Aorta (tissue), 5 donors: Measurements from ENCODE around the gene C3orf18. TPM values are rescaled to one million over a fixed set of nuclear protein-coding genes. Genes with fewer than 3 reads are reported as not detected.

Source experiments
- ATAC-seq: fragments of 200-7000 bp; cut with Tn5 transposase; one replicate; pipeline ENCODE4 v1.9.1; 2022; ENCODE audit warnings: moderate library complexity; ENCODE audit not compliant: low FRiP score
- DNase-seq, 2 donors: peaks; one replicate each; pipeline ENCODE4 v3.0.0-alpha.2; 2020
- H3K27ac ChIP-seq, 2 donors: one replicate each; pipeline ENCODE4 v1.5.1; 2013; ENCODE audit warnings: low read length in 2 of 2, mild to moderate bottlenecking in 2 of 2, moderate library complexity in 2 of 2, control low read depth in 1 of 2, inconsistent platforms in 1 of 2, low read depth in 1 of 2
- H3K27me3 ChIP-seq, 2 donors: one replicate each; pipeline ENCODE4 v1.6.1; 2013; ENCODE audit warnings: control low read depth in 1 of 2, low read length in 1 of 2, mild to moderate bottlenecking in 1 of 2, moderate library complexity in 1 of 2; ENCODE audit not compliant: insufficient read depth in 2 of 2, control insufficient read depth in 1 of 2
- H3K36me3 ChIP-seq, 2 donors: one replicate each; pipeline ENCODE4 v1.6.1; 2013; ENCODE audit warnings: control low read depth in 1 of 2, low read length in 1 of 2, mild to moderate bottlenecking in 1 of 2; ENCODE audit not compliant: insufficient read depth in 2 of 2, control insufficient read depth in 1 of 2
- H3K4me1 ChIP-seq, 2 donors: one replicate each; pipeline ENCODE4 v1.6.1; 2013; ENCODE audit warnings: low read length in 2 of 2, control low read depth in 1 of 2, mild to moderate bottlenecking in 1 of 2, moderate library complexity in 1 of 2; ENCODE audit not compliant: insufficient read depth in 2 of 2, control insufficient read depth in 1 of 2
- H3K4me3 ChIP-seq, 2 donors: one replicate each; pipeline ENCODE4 v1.5.1; 2013; ENCODE audit warnings: low read length in 2 of 2, control low read depth in 1 of 2, mild to moderate bottlenecking in 1 of 2
- H3K9me3 ChIP-seq: one replicate; pipeline ENCODE4 v1.6.1; 2013; ENCODE audit warnings: mild to moderate bottlenecking, low read length; ENCODE audit not compliant: control insufficient read depth
- WGBS, 2 donors: extraction: QIAGEN DNeasy Blood & Tissue Kit; methylation state at CpG; one replicate each; pipeline ENCODE4 v1.1.7; 2013; 5-methylcytosine and 5-hydroxymethylcytosine counted together
- intact Hi-C, 2 donors: fragments of 100-400 bp; cut with DNase I; formaldehyde crosslinking; loops; one replicate each; pipeline versions ENCODE4 v1.14.2 to v1.15.0; 2022
- polyA plus RNA-seq, 2 donors: library from polyadenylated mRNA; stranded (reverse); fragments of 200-250 nt; gene quantifications; one replicate each; pipeline ENCODE4 v1.2.3, GENCODE V29; 2013
- total RNA-seq, 2 donors: library from RNA; stranded (reverse); fragmentation: NEBNext Ultra II Directional; extraction: Animal tissue kit (Norgen Biotek cat#: 25700); gene quantifications; one replicate each; pipeline ENCODE4 v1.2.1, GENCODE V29; 2021
- donor health status: healthy with polysubstance abuse.
- donor health status: Bipolar disorder and iron deficiency.
- donor health status: DM: no; HTN: no; CAD: no.
- donor health status: DM: no; HTN: no; CAD: no.
- donor health status: DM: yes; HTN: yes; CAD: no.

C3orf18 gene
- total and polyA plus RNA-seq, 4 donors = 8.8 to 18.0 (median 16.1) TPM

DNA sequence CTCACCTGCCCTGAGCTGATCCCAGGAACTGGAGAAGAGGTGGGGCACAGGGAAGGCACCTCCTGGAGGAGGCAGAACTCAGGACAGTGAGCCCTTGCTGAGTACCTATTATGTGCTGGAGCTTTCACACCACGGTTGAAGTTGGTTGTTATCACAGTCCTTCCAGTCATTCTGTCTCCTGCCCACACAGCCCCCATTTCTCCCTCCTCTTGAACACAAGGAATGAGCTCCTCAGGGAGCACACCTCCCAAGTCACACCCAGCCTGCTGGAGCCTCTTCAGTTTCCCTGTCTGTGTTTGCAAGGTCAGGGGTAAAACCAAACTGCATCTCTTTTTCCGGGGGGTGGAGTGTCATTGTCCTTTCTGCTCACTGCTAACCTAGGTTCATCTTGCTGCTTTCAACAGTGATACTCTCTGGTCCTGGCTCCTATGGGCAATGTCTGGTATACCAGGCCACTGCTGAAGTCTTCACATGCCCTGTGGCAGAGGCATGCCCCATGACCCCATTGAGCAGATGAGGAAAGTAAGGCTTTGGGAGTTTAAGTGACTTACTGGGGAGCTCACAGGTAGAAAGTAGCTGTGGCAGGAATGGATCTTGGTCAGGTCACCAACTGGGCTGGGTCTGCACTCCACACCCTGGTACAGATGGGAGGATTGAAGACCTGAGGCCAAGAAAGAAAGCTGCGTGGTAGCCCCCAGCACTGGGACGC lies 30.0 kb downstream of the C3orf18 start:
- DNase-seq (no peak), ATAC-seq (no peak)
- no peaks in the 10 kb centered on the region for H3K9me3 ChIP-seq
- H3K27ac ChIP-seq = no peak overlapping the region
- H3K36me3 ChIP-seq = no peaks in the 10 kb centered on the region
- WGBS, 2 donors = 79 to 82% methylated on average over 4 of the region's 4 CpGs
- intact Hi-C loops = no loop called here
- H3K4me1 ChIP-seq = no peaks in the 10 kb centered on the region
- no peaks in the 10 kb centered on the region for H3K27me3 ChIP-seq
- H3K4me3 ChIP-seq = no peak overlapping the region

GRCh38 chr3:50536471-50537180 lies 30.9 kb downstream of the C3orf18 start:
- Histone ChIP-seq H3K27ac (no peak overlapping the region), H3K4me1 (no peaks in the 10 kb centered on the region), H3K4me3 (no peak overlapping the region), H3K36me3 (no peaks in the 10 kb centered on the region), H3K9me3 (no peaks in the 10 kb centered on the region), H3K27me3 (no peaks in the 10 kb centered on the region)
- WGBS, 2 donors = 78 to 81% methylated on average over 5 of the region's 5 CpGs
- intact Hi-C loops = no loop called here
- ATAC-seq (no peak), DNase-seq (no peak)

DNA sequence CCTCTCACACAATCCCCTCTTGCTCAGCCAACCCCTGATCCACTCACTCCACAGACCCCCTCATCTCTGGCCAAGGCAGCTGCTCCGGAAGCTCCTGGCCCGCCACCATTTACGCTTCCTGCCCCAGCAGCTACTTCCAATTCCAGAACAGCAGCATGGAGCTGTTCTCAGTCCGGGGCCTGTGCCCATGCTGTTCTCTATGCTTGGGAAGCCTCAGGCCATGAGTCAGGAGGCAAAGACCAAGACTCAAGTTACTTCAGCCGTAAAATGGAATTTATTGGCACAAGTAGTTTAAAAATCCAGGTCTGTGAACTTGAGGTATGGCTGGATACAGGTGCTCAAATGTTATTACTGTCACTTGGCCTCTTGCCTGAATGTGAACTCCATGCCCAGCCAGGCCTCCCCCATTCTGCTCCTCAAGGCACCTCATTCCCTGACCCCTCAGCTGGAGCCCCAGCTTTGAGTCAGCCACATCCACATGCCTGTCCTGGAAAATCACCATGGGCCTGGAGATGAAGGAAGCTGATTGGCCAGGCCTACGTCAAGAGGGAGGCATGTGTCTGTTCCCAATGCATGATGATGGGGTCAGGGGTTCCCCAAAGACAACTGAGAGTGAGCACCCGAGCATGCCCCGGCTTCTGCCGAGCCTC lies 32.7 kb downstream of the C3orf18 start:
- no peak for ATAC-seq
- DNase-seq = no peak
- 81 to 84% methylated on average over 9 of the region's 9 CpGs for WGBS, 2 donors
- intact Hi-C loops = no loop called here
- Histone ChIP-seq H3K27me3 (no peaks in the 10 kb centered on the region), H3K4me1 (no peaks in the 10 kb centered on the region), H3K9me3 (no peaks in the 10 kb centered on the region), H3K36me3 (no peaks in the 10 kb centered on the region), H3K27ac (no peak overlapping the region), H3K4me3 (no peak overlapping the region)

GRCh38 chr3:50533807-50534461 lies 33.6 kb downstream of the C3orf18 start:
- H3K27me3 ChIP-seq = no peaks in the 10 kb centered on the region
- 87% methylated on average over 9 of the region's 9 CpGs for WGBS, 2 donors
- H3K4me1 ChIP-seq = no peaks in the 10 kb centered on the region
- H3K4me3 ChIP-seq = no peak overlapping the region
- H3K9me3 ChIP-seq = no peaks in the 10 kb centered on the region
- DNase-seq = no peak
- intact Hi-C loops = no loop called here
- no peaks in the 10 kb centered on the region for H3K36me3 ChIP-seq
- no peak overlapping the region for H3K27ac ChIP-seq
- no peak for ATAC-seq

GRCh38 chr3:50533316-50533715 lies 34.2 kb downstream of the C3orf18 start:
- Histone ChIP-seq H3K27me3 (no peaks in the 10 kb centered on the region), H3K4me3 (no peak overlapping the region), H3K36me3 (no peaks in the 10 kb centered on the region), H3K9me3 (no peaks in the 10 kb centered on the region), H3K4me1 (no peaks in the 10 kb centered on the region), H3K27ac (no peak overlapping the region)
- 88 to 93% methylated on average over 13 of the region's 13 CpGs for WGBS, 2 donors
- DNase-seq = no peak
- ATAC-seq = no peak
- intact Hi-C loops = no loop called here

GRCh38 chr3:50532062-50532705 lies 35.4 kb downstream of the C3orf18 start:
- no peak overlapping the region for H3K27ac ChIP-seq
- intact Hi-C loops = no loop called here
- H3K4me1 ChIP-seq = no peaks in the 10 kb centered on the region
- no peaks in the 10 kb centered on the region for H3K36me3 ChIP-seq
- ATAC-seq (no peak), DNase-seq (no peak)
- 77 to 78% methylated on average over 9 of the region's 9 CpGs for WGBS, 2 donors
- H3K27me3 ChIP-seq = no peaks in the 10 kb centered on the region
- H3K9me3 ChIP-seq = no peaks in the 10 kb centered on the region
- no peak overlapping the region for H3K4me3 ChIP-seq

DNA sequence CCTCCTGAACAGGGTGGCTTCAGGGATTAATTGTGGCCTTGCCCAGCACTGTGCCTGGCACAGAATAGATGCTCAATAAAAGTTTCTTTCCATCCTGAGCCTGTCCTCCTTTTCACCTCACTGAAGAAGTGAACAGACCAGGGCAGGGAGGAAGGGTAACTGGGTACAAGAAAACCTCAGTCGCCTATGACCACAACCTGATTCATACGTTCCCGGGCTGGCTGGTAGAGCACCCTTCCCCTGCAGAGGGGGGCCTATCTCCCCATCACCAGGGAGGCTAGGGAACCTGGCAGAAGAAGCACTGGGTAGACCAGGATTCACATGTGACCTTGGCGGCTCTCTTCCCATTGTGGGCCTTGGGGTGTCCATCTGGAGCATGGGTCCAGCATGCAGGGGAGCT lies 36.3 kb downstream of the C3orf18 start:
- Histone ChIP-seq H3K36me3 (no peaks in the 10 kb centered on the region), H3K4me1 (no peaks in the 10 kb centered on the region), H3K27ac (no peak overlapping the region), H3K27me3 (no peaks in the 10 kb centered on the region), H3K4me3 (no peak overlapping the region), H3K9me3 (no peaks in the 10 kb centered on the region)
- ATAC-seq = no peak
- WGBS, 2 donors = 95% methylated on average over 4 of the region's 4 CpGs
- intact Hi-C loops = no loop called here
- no peak for DNase-seq
